ENCODE measurements around the gene SP110.

GRCh38 chr2:230205034-230205433 lies 14.8 kb downstream of the SP110 start:
- TF ChIP-seq CTCF (IDR thresholded peaks at IDR 0.05): no peak
- TF ChIP-seq POLR2A (IDR thresholded peaks at IDR 0.05): no peak
